ENCODE measurements around the gene HNF1A. TPM values are rescaled to one million over a fixed set of nuclear protein-coding genes. Genes with fewer than 3 reads are reported as not detected.

HNF1A gene
- polyA plus RNA-seq, 4 donors, result 23.0 to 71.3 (median 37.2) TPM

- no peaks in the 10 kb centered on the region for H3K27me3 ChIP-seq (ENCODE audit: control insufficient read depth in 3 of 3, insufficient read depth in 3 of 3, low read length in 3 of 3)
- peak overlapping the region; percentile 74 to 92 (median 91) for H3K27ac ChIP-seq (ENCODE audit: low read depth in 1 of 3, low read length in 2 of 3)
- H3K36me3 ChIP-seq (ENCODE audit: control insufficient read depth in 3 of 3, insufficient read depth in 2 of 3, low read depth in 1 of 3, low read length in 3 of 3), result peaks cover 0 to 8% (median 0%) of the 10 kb centered on the region in 3 donors
- DNase-seq (peak in 1 of 2 donors; percentile 36), FAIRE-seq (no peak)
- peaks cover 0 to 52% (median 3%) of the 10 kb centered on the region in 3 donors for H3K4me1 ChIP-seq (ENCODE audit: control insufficient read depth in 3 of 3, insufficient read depth in 2 of 3, low read depth in 1 of 3, low read length in 2 of 3)
- H3K4me3 ChIP-seq (ENCODE audit: low read depth in 1 of 3, low read length in 3 of 3), result no peak overlapping the region
- H3K9me3 ChIP-seq (ENCODE audit: control insufficient read depth in 2 of 2, insufficient read depth in 1 of 2, low read depth in 1 of 2, low read length in 1 of 2), result peaks cover 0 to 16% of the 10 kb centered on the region in 2 donors
- 46 to 59% (median 50%) methylated on average over 2 of the region's 2 CpGs for WGBS, 3 donors
These were observed 15.8 kb upstream of the HNF1A start for GRCh38 chr12:120962532-120963020.

GRCh38 chr12:120964298-120964697 is 14.0 kb upstream of the HNF1A start:
- Histone ChIP-seq H3K27me3 (ENCODE audit: control insufficient read depth in 3 of 3, insufficient read depth in 3 of 3, low read length in 3 of 3) (no peaks in the 10 kb centered on the region), H3K27ac (ENCODE audit: low read depth in 1 of 3, low read length in 2 of 3) (no peak overlapping the region), H3K4me3 (ENCODE audit: low read depth in 1 of 3, low read length in 3 of 3) (no peak overlapping the region), H3K36me3 (ENCODE audit: control insufficient read depth in 3 of 3, insufficient read depth in 2 of 3, low read depth in 1 of 3, low read length in 3 of 3) (peaks cover 0 to 24% (median 6%) of the 10 kb centered on the region in 3 donors), H3K9me3 (ENCODE audit: control insufficient read depth in 2 of 2, insufficient read depth in 1 of 2, low read depth in 1 of 2, low read length in 1 of 2) (peaks cover 0 to 16% of the 10 kb centered on the region in 2 donors), H3K4me1 (ENCODE audit: control insufficient read depth in 3 of 3, insufficient read depth in 2 of 3, low read depth in 1 of 3, low read length in 2 of 3) (peaks cover 0 to 37% (median 3%) of the 10 kb centered on the region in 3 donors)
- DNase-seq, result no peak
- FAIRE-seq, result no peak
- WGBS, 3 donors, result 75 to 87% (median 77%) methylated on average over 8 of the region's 8 CpGs

GRCh38 chr12:120965534-120966091 is 12.7 kb upstream of the HNF1A start:
- H3K4me1 ChIP-seq (ENCODE audit: control insufficient read depth in 3 of 3, insufficient read depth in 2 of 3, low read depth in 1 of 3, low read length in 2 of 3), result peaks cover 0 to 31% (median 3%) of the 10 kb centered on the region in 3 donors
- DNase-seq (peak; percentile 55 to 59), FAIRE-seq (no peak)
- H3K4me3 ChIP-seq (ENCODE audit: low read depth in 1 of 3, low read length in 3 of 3), result no peak overlapping the region
- no peaks in the 10 kb centered on the region for H3K27me3 ChIP-seq (ENCODE audit: control insufficient read depth in 3 of 3, insufficient read depth in 3 of 3, low read length in 3 of 3)
- peaks cover 0 to 16% of the 10 kb centered on the region in 2 donors for H3K9me3 ChIP-seq (ENCODE audit: control insufficient read depth in 2 of 2, insufficient read depth in 1 of 2, low read depth in 1 of 2, low read length in 1 of 2)
- 21 to 55% (median 27%) methylated on average over 13 of the region's 13 CpGs for WGBS, 3 donors
- H3K27ac ChIP-seq (ENCODE audit: low read depth in 1 of 3, low read length in 2 of 3), result peak overlapping the region in 2 of 3 donors; percentile 20 to 59
- H3K36me3 ChIP-seq (ENCODE audit: control insufficient read depth in 3 of 3, insufficient read depth in 2 of 3, low read depth in 1 of 3, low read length in 3 of 3), result peaks cover 0 to 37% (median 6%) of the 10 kb centered on the region in 3 donors

GRCh38 chr12:120970310-120970709 is 8.0 kb upstream of the HNF1A start:
- Histone ChIP-seq H3K27ac (ENCODE audit: low read depth in 1 of 3, low read length in 2 of 3) (no peak overlapping the region), H3K4me1 (ENCODE audit: control insufficient read depth in 3 of 3, insufficient read depth in 2 of 3, low read depth in 1 of 3, low read length in 2 of 3) (peaks cover 0 to 38% (median 0%) of the 10 kb centered on the region in 3 donors), H3K27me3 (ENCODE audit: control insufficient read depth in 3 of 3, insufficient read depth in 3 of 3, low read length in 3 of 3) (no peaks in the 10 kb centered on the region), H3K9me3 (ENCODE audit: control insufficient read depth in 2 of 2, insufficient read depth in 1 of 2, low read depth in 1 of 2, low read length in 1 of 2) (peaks cover 0 to 3% of the 10 kb centered on the region in 2 donors), H3K36me3 (ENCODE audit: control insufficient read depth in 3 of 3, insufficient read depth in 2 of 3, low read depth in 1 of 3, low read length in 3 of 3) (peaks cover 0 to 72% (median 10%) of the 10 kb centered on the region in 3 donors), H3K4me3 (ENCODE audit: low read depth in 1 of 3, low read length in 3 of 3) (no peak overlapping the region)
- DNase-seq (no peak), FAIRE-seq (no peak)
- WGBS, 3 donors, result 65 to 78% (median 71%) methylated on average over 3 of the region's 3 CpGs

- H3K4me1 ChIP-seq (ENCODE audit: control insufficient read depth in 3 of 3, insufficient read depth in 2 of 3, low read depth in 1 of 3, low read length in 2 of 3), result peaks cover 0 to 38% (median 0%) of the 10 kb centered on the region in 3 donors
- no peak overlapping the region for H3K4me3 ChIP-seq (ENCODE audit: low read depth in 1 of 3, low read length in 3 of 3)
- FAIRE-seq (no peak), DNase-seq (peak; percentile 80 to 86)
- no peaks in the 10 kb centered on the region for H3K27me3 ChIP-seq (ENCODE audit: control insufficient read depth in 3 of 3, insufficient read depth in 3 of 3, low read length in 3 of 3)
- 22 to 34% (median 27%) methylated on average over 13 of the region's 13 CpGs for WGBS, 3 donors
- no peaks in the 10 kb centered on the region for H3K9me3 ChIP-seq (ENCODE audit: control insufficient read depth in 2 of 2, insufficient read depth in 1 of 2, low read depth in 1 of 2, low read length in 1 of 2)
- H3K36me3 ChIP-seq (ENCODE audit: control insufficient read depth in 3 of 3, insufficient read depth in 2 of 3, low read depth in 1 of 3, low read length in 3 of 3), result peaks cover 0 to 83% (median 10%) of the 10 kb centered on the region in 3 donors
- peak overlapping the region; percentile 3 to 64 (median 30) for H3K27ac ChIP-seq (ENCODE audit: low read depth in 1 of 3, low read length in 2 of 3)
These were observed 6.8 kb upstream of the HNF1A start for GRCh38 chr12:120971299-120972180.

- H3K4me1 ChIP-seq (ENCODE audit: control insufficient read depth in 3 of 3, insufficient read depth in 2 of 3, low read depth in 1 of 3, low read length in 2 of 3), result peaks cover 0 to 42% (median 0%) of the 10 kb centered on the region in 3 donors
These were observed 5.3 kb upstream of the HNF1A start for GRCh38 chr12:120972870-120973543.

GRCh38 chr12:120977531-120978295 is 630 bp upstream of the HNF1A start:
- H3K36me3 ChIP-seq (ENCODE audit: control insufficient read depth in 3 of 3, insufficient read depth in 2 of 3, low read depth in 1 of 3, low read length in 3 of 3), result peaks cover 0 to 76% (median 2%) of the 10 kb centered on the region in 3 donors
- H3K4me1 ChIP-seq (ENCODE audit: control insufficient read depth in 3 of 3, insufficient read depth in 2 of 3, low read depth in 1 of 3, low read length in 2 of 3), result peaks cover 0 to 38% (median 3%) of the 10 kb centered on the region in 3 donors
- no peak for DNase-seq
- peak overlapping the region in 2 of 3 donors; percentile 65 to 80 for H3K4me3 ChIP-seq (ENCODE audit: low read depth in 1 of 3, low read length in 3 of 3)
- H3K9me3 ChIP-seq (ENCODE audit: control insufficient read depth in 2 of 2, insufficient read depth in 1 of 2, low read depth in 1 of 2, low read length in 1 of 2), result no peaks in the 10 kb centered on the region
- WGBS, 3 donors, result 21 to 61% (median 34%) methylated on average over 12 to 14 of the region's 14 CpGs
- no peak for FAIRE-seq
- H3K27me3 ChIP-seq (ENCODE audit: control insufficient read depth in 3 of 3, insufficient read depth in 3 of 3, low read length in 3 of 3), result no peaks in the 10 kb centered on the region
- H3K27ac ChIP-seq (ENCODE audit: low read depth in 1 of 3, low read length in 2 of 3), result peak overlapping the region; percentile 69 to 95 (median 74)

More at GRCh38 chr12:120972870-120973543, 5.3 kb upstream of the HNF1A start:
- WGBS, 3 donors, result 38 to 54% (median 44%) methylated on average over 10 of the region's 10 CpGs
- FAIRE-seq (no peak), DNase-seq (peak; percentile 56 to 67)
- Histone ChIP-seq H3K27me3 (ENCODE audit: control insufficient read depth in 3 of 3, insufficient read depth in 3 of 3, low read length in 3 of 3) (no peaks in the 10 kb centered on the region), H3K36me3 (ENCODE audit: control insufficient read depth in 3 of 3, insufficient read depth in 2 of 3, low read depth in 1 of 3, low read length in 3 of 3) (peaks cover 0 to 84% (median 10%) of the 10 kb centered on the region in 3 donors), H3K4me3 (ENCODE audit: low read depth in 1 of 3, low read length in 3 of 3) (no peak overlapping the region), H3K27ac (ENCODE audit: low read depth in 1 of 3, low read length in 2 of 3) (peak overlapping the region in 2 of 3 donors; percentile 30 to 62), H3K9me3 (ENCODE audit: control insufficient read depth in 2 of 2, insufficient read depth in 1 of 2, low read depth in 1 of 2, low read length in 1 of 2) (no peaks in the 10 kb centered on the region)
